ENCODE data around the gene RGS19. TPM values are rescaled to one million over a fixed set of nuclear protein-coding genes. Genes with fewer than 3 reads are reported as not detected.

Gene RGS19
- total RNA-seq, 1 experiment from 2014 or later: 12.8 TPM

GRCh38 chr20:64056889-64057627, 22.3 kb downstream of the RGS19 start:
- no peaks in the 10 kb centered on the region for H3K27me3 ChIP-seq (ENCODE audit: insufficient read depth, low read length)
- no peak overlapping the region for H2BK120ac ChIP-seq (ENCODE audit: low read depth, low read length, poor library complexity, severe bottlenecking)
- no peaks in the 10 kb centered on the region for H4K20me1 ChIP-seq (ENCODE audit: control insufficient read depth, insufficient read depth, insufficient read length)
- H3K4me1 ChIP-seq (ENCODE audit: insufficient read depth, low read length): no peaks in the 10 kb centered on the region
- H2BK20ac ChIP-seq (ENCODE audit: low read depth, low read length, poor library complexity, severe bottlenecking): no peak overlapping the region
- H2AK5ac ChIP-seq (ENCODE audit: insufficient read length, low read length): no peak overlapping the region
- H3K27ac ChIP-seq (ENCODE audit: insufficient read length, low read depth, low read length): no peak overlapping the region
- Mint-ChIP-seq H3K27me3 (ENCODE audit: low read depth) (peaks cover 15% of the 10 kb centered on the region), H3K9me3 (no peaks in the 10 kb centered on the region; a peak in 1 of 5 replicates), H3K4me3 (no peak overlapping the region; a peak in 1 of 5 replicates), H3K4me1 (peaks cover 23 to 32% of the 10 kb centered on the region in 2 experiments), H3K27ac (no peak overlapping the region; a peak in 1 of 7 replicates), H3K36me3 (ENCODE audit: insufficient read depth in 1 of 3, low read depth in 3 of 3) (no peaks in the 10 kb centered on the region; a peak in 1 of 7 replicates)
- no peaks in the 10 kb centered on the region for H3K9me3 ChIP-seq (ENCODE audit: control insufficient read depth, low read depth, low read length)
- H2AFZ ChIP-seq (ENCODE audit: low read length): no peak overlapping the region
- H3K9ac ChIP-seq (ENCODE audit: extremely low read depth, insufficient read length, low read length): no peak overlapping the region
- H3K4me2 ChIP-seq (ENCODE audit: insufficient read depth, insufficient read length, low read length): no peak overlapping the region
- H2BK12ac ChIP-seq (ENCODE audit: insufficient read length, low read depth, low read length): no peak overlapping the region
- no peak overlapping the region for H4K91ac ChIP-seq (ENCODE audit: insufficient read length, low read depth, low read length)
- H3T11ph ChIP-seq (ENCODE audit: low read length): no peak overlapping the region
- H2BK15ac ChIP-seq (ENCODE audit: low read depth, low read length): no peak overlapping the region
- no CpG with 5 or more reads among the region's 39 CpGs for WGBS (ENCODE audit: extremely low coverage, insufficient read length, low lambda C conversion rate)
- no peak overlapping the region for H3K4ac ChIP-seq (ENCODE audit: low read depth, low read length)
- no peak overlapping the region for H3K18ac ChIP-seq (ENCODE audit: insufficient read length, low read depth, low read length)
- H3K79me2 ChIP-seq (ENCODE audit: insufficient read depth, low read length): no peaks in the 10 kb centered on the region
- H3K23ac ChIP-seq (ENCODE audit: insufficient read length, low read depth, low read length): no peak overlapping the region
- no peak overlapping the region for H2BK5ac ChIP-seq (ENCODE audit: insufficient read length, low read length)
- H3K14ac ChIP-seq (ENCODE audit: insufficient read depth, low read length): no peak overlapping the region
- no peak overlapping the region for H4K5ac ChIP-seq (ENCODE audit: insufficient read length, low read depth, low read length)
- no peak overlapping the region for H4K8ac ChIP-seq (replicated peaks; ENCODE audit: insufficient read length, low read depth, low read length)
- no peaks in the 10 kb centered on the region for H3K23me2 ChIP-seq (ENCODE audit: insufficient read length, low read depth, low read length, poor library complexity, severe bottlenecking)
- no peak overlapping the region for H3K56ac ChIP-seq (ENCODE audit: insufficient read length, low read depth, low read length)
- DNase-seq: no peak
- no peak for TF ChIP-seq CTCF (conservative IDR thresholded peaks at IDR 0.05)
- H3K79me1 ChIP-seq (ENCODE audit: insufficient read depth, low read depth, low read length, poor library complexity, severe bottlenecking): no peaks in the 10 kb centered on the region

All from H9 (cell line).